HepG2 (cell line): ENCODE results near the gene SOWAHA. TPM values are rescaled to one million over a fixed set of nuclear protein-coding genes. Genes with fewer than 3 reads are reported as not detected.

Experiments used
- ATAC-seq: fragments of 200-7000 bp; cut with Tn5 transposase; 3 replicates; pipeline ENCODE4 v1.9.1; 2020; ENCODE audit warnings: mild to moderate bottlenecking, moderate library complexity
- BruUV-seq: library from RNA; stranded (reverse); fragments of 400-500 nt; replicated peaks from 2 replicates; lab custom pipeline; 2021; lab: Mats Ljungman, UMichigan
- CTCF ChIA-PET: fragments of 300-600 bp; formaldehyde crosslinking; extraction: SDS; loops from one replicate; lab custom pipeline; 2021; ENCODE audit warnings: low total read pairs, inconsistent platforms, low intra/inter-chr PET ratio; lab: Yijun Ruan, JAX
- POLR2A ChIA-PET: fragments of 350-600 bp; sonication (Branson Sonifier 250); formaldehyde crosslinking; loops from one replicate; lab custom pipeline; 2020; ENCODE audit warnings: antibody characterized with exemption, inconsistent platforms; lab: Yijun Ruan, JAX
- DNase-seq: peaks from one replicate; pipeline ENCODE4 v3.0.0-alpha.2; 2015; ENCODE audit warnings: low spot score
- FAIRE-seq: peaks from 3 replicates; lab custom pipeline; 2011; peaks lifted over from hg19 to GRCh38; lab: Jason Lieb, UNC
- H2AFZ ChIP-seq: one replicate; pipeline ENCODE4 v1.6.1; 2011; ENCODE audit warnings: low read length, inconsistent platforms
- H3K27ac ChIP-seq: fragments of 300-600 bp; 3 replicates; pipeline ENCODE4 v1.8.0; 2011; ENCODE audit warnings: mixed run types, mild to moderate bottlenecking, mixed read lengths, low read length, inconsistent platforms; ENCODE audit not compliant: insufficient read depth; ENCODE audit errors: extremely low read length
- H3K27me3 ChIP-seq, 2 experiments: fragments of 200-600 bp in 1 of 2; 2 replicates in 1 of 2; 3 replicates in 1 of 2; pipeline versions ENCODE4 v1.6.0 to v1.8.0; 2011; ENCODE audit warnings: low read length in 2 of 2, mild to moderate bottlenecking in 2 of 2, moderate library complexity in 2 of 2, inconsistent platforms in 1 of 2; ENCODE audit not compliant: insufficient read depth in 2 of 2, control insufficient read depth in 1 of 2
- H3K36me3 ChIP-seq, 2 experiments: fragments of 200-600 bp in 1 of 2; replicated peaks in 1 of 2; 2 replicates in 1 of 2; 3 replicates in 1 of 2; pipeline versions ENCODE4 v1.5.1 to v1.8.0; 2011; ENCODE audit warnings: low read length in 2 of 2, inconsistent platforms in 1 of 2; ENCODE audit not compliant: insufficient read depth in 2 of 2, control insufficient read depth in 1 of 2
- H3K4me1 ChIP-seq: 2 replicates; pipeline ENCODE4 v1.5.1; 2012; ENCODE audit warnings: low read length, inconsistent platforms; ENCODE audit not compliant: insufficient read depth
- H3K4me2 ChIP-seq: 2 replicates; pipeline ENCODE4 v1.6.0; 2011; ENCODE audit warnings: low read depth, low read length, inconsistent platforms
- H3K4me3 ChIP-seq, 3 experiments: fragments of 200-600 bp in 1 of 3; sonication (generic), shearing (Covaris generic) in 1 of 3; replicated peaks in 1 of 3; 2 replicates each; pipeline ENCODE4 v1.5.1; 2011 to 2016; ENCODE audit warnings: low read length in 3 of 3, inconsistent platforms in 2 of 3, low read depth in 2 of 3, mild to moderate bottlenecking in 2 of 3, control low read depth in 1 of 3, mixed read lengths in 1 of 3; ENCODE audit not compliant: insufficient read depth in 1 of 3
- H3K79me2 ChIP-seq: one replicate; pipeline ENCODE4 v1.6.1; 2011; ENCODE audit warnings: low read length, inconsistent platforms; ENCODE audit not compliant: insufficient read depth
- H3K9ac ChIP-seq: 2 replicates; pipeline ENCODE4 v1.6.0; 2011; ENCODE audit warnings: mild to moderate bottlenecking, low read depth, low read length, inconsistent platforms; ENCODE audit not compliant: insufficient read depth
- H3K9me3 ChIP-seq: 2 replicates; pipeline ENCODE4 v1.5.1; 2012; ENCODE audit warnings: mild to moderate bottlenecking, low read length
- H4K20me1 ChIP-seq: 2 replicates; pipeline ENCODE4 v1.6.0; 2011; ENCODE audit warnings: inconsistent platforms, mild to moderate bottlenecking, low read length, moderate library complexity; ENCODE audit not compliant: insufficient read depth
- HES4 ChIP-seq: sonication (generic); formaldehyde crosslinking; IDR thresholded peaks from 2 replicates; pipeline ENCODE4 v1.9.0; 2021; ENCODE audit warnings: mild to moderate bottlenecking, missing genetic modification reagents, borderline replicate concordance
- KLF13 ChIP-seq: sonication (generic); formaldehyde crosslinking; IDR thresholded peaks from 2 replicates; pipeline ENCODE4 v1.4.0; 2020; ENCODE audit warnings: mild to moderate bottlenecking, missing genetic modification reagents
- KLF9 ChIP-seq: IDR thresholded peaks from 2 replicates; pipeline ENCODE4 v1.6.1; 2016; ENCODE audit warnings: low read depth
- MEIS2 ChIP-seq: sonication (generic); formaldehyde crosslinking; IDR thresholded peaks from 2 replicates; pipeline ENCODE4 v1.9.0; 2021; ENCODE audit warnings: mild to moderate bottlenecking, missing genetic modification reagents
- MTA3 ChIP-seq: sonication (generic); formaldehyde crosslinking; IDR thresholded peaks from 2 replicates; pipeline ENCODE4 v1.4.0; 2020; ENCODE audit warnings: missing genetic modification reagents
- PRDM4 ChIP-seq: sonication (generic); formaldehyde crosslinking; IDR thresholded peaks from 2 replicates; pipeline ENCODE4 v1.9.0; 2021; ENCODE audit warnings: missing genetic modification reagents, borderline replicate concordance
- SNAI1 ChIP-seq: sonication (generic); formaldehyde crosslinking; IDR thresholded peaks from 2 replicates; pipeline ENCODE4 v1.5.0; 2020; ENCODE audit warnings: mild to moderate bottlenecking, missing genetic modification reagents, borderline replicate concordance
- ZFP36L2 ChIP-seq: sonication (generic); formaldehyde crosslinking; IDR thresholded peaks from 2 replicates; pipeline ENCODE4 v1.4.0; 2020; ENCODE audit warnings: missing genetic modification reagents
- ZNF280B ChIP-seq: sonication (generic); formaldehyde crosslinking; IDR thresholded peaks from 2 replicates; pipeline ENCODE4 v1.5.0; 2020; ENCODE audit warnings: missing genetic modification reagents, mild to moderate bottlenecking, borderline replicate concordance
- ZNF746 ChIP-seq: sonication (generic); formaldehyde crosslinking; IDR thresholded peaks from 2 replicates; pipeline ENCODE4 v1.8.0; 2022; ENCODE audit warnings: mild to moderate bottlenecking, missing genetic modification reagents
- WGBS: methylation state at CpG from one replicate; pipeline ENCODE4 v1.1.6; 2017; ENCODE audit warnings: low lambda C conversion rate; 5-methylcytosine and 5-hydroxymethylcytosine counted together
- in situ Hi-C: cut with HindIII; loops from 2 replicates; pipeline ENCODE4 v1.10.0; 2017; ENCODE audit warnings: low pct_unique_long_range_greater_than_20kb; ENCODE audit not compliant: extremely low pct_ligation_motif_present
- intact Hi-C: fragments of 100-400 bp; cut with micrococcal nuclease; formaldehyde crosslinking; loops from one replicate; pipeline ENCODE4 v1.10.0; 2022; ENCODE audit not compliant: unreplicated experiment
- polyA plus RNA-seq, 8 experiments: library from polyadenylated mRNA; depleted of rRNA in 3 of 8; stranded (reverse) in 7 of 8; unstranded in 1 of 8; fragments of >200 nt; fragmentation: Illumina TruSeq in 4 of 8; extraction: Trizol in 4 of 8; gene quantifications; 2 replicates each; pipeline versions ENCODE4 v1.2.1 to v1.2.3, GENCODE V29; 2011 to 2016; ENCODE audit warnings: low read depth in 4 of 8, missing spikeins in 1 of 8, mixed read lengths in 1 of 8; ENCODE audit not compliant: insufficient read depth in 1 of 8
- total RNA-seq, 5 experiments: library from RNA; depleted of rRNA; stranded (reverse); fragments of >200 nt; fragmentation: Illumina TruSeq; extraction: Trizol; gene quantifications; 2 replicates each; pipeline ENCODE4 v1.2.3, GENCODE V29; 2016; ENCODE audit warnings: low read depth in 1 of 5
- TF ChIP-seq, protein P1 (sequence below): sonication (generic); formaldehyde crosslinking; conservative IDR thresholded peaks from 2 replicates; pipeline ENCODE4 v1.5.0; 2020; ENCODE audit warnings: missing genetic modification reagents
- TF ChIP-seq, protein P2 (sequence below), 2 experiments: sonication (generic) in 1 of 2; formaldehyde crosslinking in 1 of 2; IDR thresholded peaks; 2 replicates each; pipeline versions ENCODE4 v1.6.1 to v1.9.0; 2014 to 2022; ENCODE audit warnings: antibody characterized with exemption in 1 of 2, borderline replicate concordance in 1 of 2, inconsistent platforms in 1 of 2, low read depth in 1 of 2, missing genetic modification reagents in 1 of 2

The SOWAHA gene
- total and polyA plus RNA-seq, 2 of the 13 experiments (the other 11 are each of a cell fraction or from before 2014, with no cell fraction given), result 0.95 to 1.9 TPM

GRCh38 chr5:132773114-132773513, 40.0 kb upstream of the SOWAHA start:
- peaks cover 0 to 4% of the 10 kb centered on the region in 2 experiments; a peak in 1 of 5 replicates for H3K36me3 ChIP-seq
- H3K4me2 ChIP-seq, result no peak overlapping the region
- no peaks in the 10 kb centered on the region for H3K27me3 ChIP-seq
- H3K4me1 ChIP-seq, result peaks cover 64% of the 10 kb centered on the region
- intact Hi-C loops, result no loop called here
- H3K9me3 ChIP-seq, result no peaks in the 10 kb centered on the region
- H3K27ac ChIP-seq, result no peak overlapping the region
- FAIRE-seq (no peak), ATAC-seq (no peak), DNase-seq (no peak)
- CTCF ChIA-PET, result no interaction called here
- no TSS peak for BruUV-seq
- H4K20me1 ChIP-seq, result no peaks in the 10 kb centered on the region
- in situ Hi-C loops, result loop anchor here (5.0 kb wide), 1 partner anchor 44 kb away; no protein-coding TSS in a partner anchor
- POLR2A ChIA-PET, result no interaction called here
- no peak overlapping the region for H3K9ac ChIP-seq
- WGBS, result 100% methylated on average over 4 of the region's 5 CpGs
- H3K4me3 ChIP-seq, result no peak overlapping the region
- H2AFZ ChIP-seq, result no peak overlapping the region
- peaks cover 63% of the 10 kb centered on the region for H3K79me2 ChIP-seq
- TF ChIP-seq ZNF746 (CRISPR knock-in tag), result no peak
- no peak for TF ChIP-seq PRDM4
- TF ChIP-seq SNAI1, result no peak
- TF ChIP-seq MEIS2 (CRISPR knock-in tag), result no peak
- no peak for TF ChIP-seq KLF9 (CRISPR knock-in tag)
- TF ChIP-seq, protein P1, sequence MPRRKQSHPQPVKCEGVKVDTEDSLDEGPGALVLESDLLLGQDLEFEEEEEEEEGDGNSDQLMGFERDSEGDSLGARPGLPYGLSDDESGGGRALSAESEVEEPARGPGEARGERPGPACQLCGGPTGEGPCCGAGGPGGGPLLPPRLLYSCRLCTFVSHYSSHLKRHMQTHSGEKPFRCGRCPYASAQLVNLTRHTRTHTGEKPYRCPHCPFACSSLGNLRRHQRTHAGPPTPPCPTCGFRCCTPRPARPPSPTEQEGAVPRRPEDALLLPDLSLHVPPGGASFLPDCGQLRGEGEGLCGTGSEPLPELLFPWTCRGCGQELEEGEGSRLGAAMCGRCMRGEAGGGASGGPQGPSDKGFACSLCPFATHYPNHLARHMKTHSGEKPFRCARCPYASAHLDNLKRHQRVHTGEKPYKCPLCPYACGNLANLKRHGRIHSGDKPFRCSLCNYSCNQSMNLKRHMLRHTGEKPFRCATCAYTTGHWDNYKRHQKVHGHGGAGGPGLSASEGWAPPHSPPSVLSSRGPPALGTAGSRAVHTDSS (CRISPR knock-in tag), result no peak
- TF ChIP-seq, protein P2, sequence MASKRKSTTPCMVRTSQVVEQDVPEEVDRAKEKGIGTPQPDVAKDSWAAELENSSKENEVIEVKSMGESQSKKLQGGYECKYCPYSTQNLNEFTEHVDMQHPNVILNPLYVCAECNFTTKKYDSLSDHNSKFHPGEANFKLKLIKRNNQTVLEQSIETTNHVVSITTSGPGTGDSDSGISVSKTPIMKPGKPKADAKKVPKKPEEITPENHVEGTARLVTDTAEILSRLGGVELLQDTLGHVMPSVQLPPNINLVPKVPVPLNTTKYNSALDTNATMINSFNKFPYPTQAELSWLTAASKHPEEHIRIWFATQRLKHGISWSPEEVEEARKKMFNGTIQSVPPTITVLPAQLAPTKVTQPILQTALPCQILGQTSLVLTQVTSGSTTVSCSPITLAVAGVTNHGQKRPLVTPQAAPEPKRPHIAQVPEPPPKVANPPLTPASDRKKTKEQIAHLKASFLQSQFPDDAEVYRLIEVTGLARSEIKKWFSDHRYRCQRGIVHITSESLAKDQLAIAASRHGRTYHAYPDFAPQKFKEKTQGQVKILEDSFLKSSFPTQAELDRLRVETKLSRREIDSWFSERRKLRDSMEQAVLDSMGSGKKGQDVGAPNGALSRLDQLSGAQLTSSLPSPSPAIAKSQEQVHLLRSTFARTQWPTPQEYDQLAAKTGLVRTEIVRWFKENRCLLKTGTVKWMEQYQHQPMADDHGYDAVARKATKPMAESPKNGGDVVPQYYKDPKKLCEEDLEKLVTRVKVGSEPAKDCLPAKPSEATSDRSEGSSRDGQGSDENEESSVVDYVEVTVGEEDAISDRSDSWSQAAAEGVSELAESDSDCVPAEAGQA (IDR thresholded peaks at IDR 0.05; ENCODE audit: low read depth), result no peak
- TF ChIP-seq, protein P2 (CRISPR knock-in tag; IDR thresholded peaks at IDR 0.05; ENCODE audit: borderline replicate concordance), result no peak
- no peak for TF ChIP-seq MTA3 (CRISPR knock-in tag)
- TF ChIP-seq ZNF280B, result no peak
- no peak for TF ChIP-seq ZFP36L2 (CRISPR knock-in tag)
- TF ChIP-seq HES4 (CRISPR knock-in tag), result no peak
- TF ChIP-seq KLF13 (CRISPR knock-in tag), result no peak
